Cardiac fibroblast (primary cell): ENCODE data around the gene SH2D5.

Source experiments
- DNase-seq, 2 donors: peaks; one replicate each; pipeline versions ENCODE4 v3.0.0 to v3.0.0-alpha.2; 2010; ENCODE audit warnings: low read depth in 2 of 2
- H3K4me3 ChIP-seq, 2 donors: replicated peaks in 1 of 2; 1 replicate in 1 of 2; 2 replicates in 1 of 2; pipeline ENCODE4 v1.5.1; 2011; ENCODE audit warnings: low read depth in 2 of 2, low read length in 2 of 2, mild to moderate bottlenecking in 2 of 2, moderate library complexity in 1 of 2
- TF ChIP-seq, protein P1 (sequence below): IDR thresholded peaks from one replicate; pipeline ENCODE4 v1.5.1; 2011; ENCODE audit warnings: low read depth, mild to moderate bottlenecking, low read length, inconsistent platforms

SH2D5 gene

DNA sequence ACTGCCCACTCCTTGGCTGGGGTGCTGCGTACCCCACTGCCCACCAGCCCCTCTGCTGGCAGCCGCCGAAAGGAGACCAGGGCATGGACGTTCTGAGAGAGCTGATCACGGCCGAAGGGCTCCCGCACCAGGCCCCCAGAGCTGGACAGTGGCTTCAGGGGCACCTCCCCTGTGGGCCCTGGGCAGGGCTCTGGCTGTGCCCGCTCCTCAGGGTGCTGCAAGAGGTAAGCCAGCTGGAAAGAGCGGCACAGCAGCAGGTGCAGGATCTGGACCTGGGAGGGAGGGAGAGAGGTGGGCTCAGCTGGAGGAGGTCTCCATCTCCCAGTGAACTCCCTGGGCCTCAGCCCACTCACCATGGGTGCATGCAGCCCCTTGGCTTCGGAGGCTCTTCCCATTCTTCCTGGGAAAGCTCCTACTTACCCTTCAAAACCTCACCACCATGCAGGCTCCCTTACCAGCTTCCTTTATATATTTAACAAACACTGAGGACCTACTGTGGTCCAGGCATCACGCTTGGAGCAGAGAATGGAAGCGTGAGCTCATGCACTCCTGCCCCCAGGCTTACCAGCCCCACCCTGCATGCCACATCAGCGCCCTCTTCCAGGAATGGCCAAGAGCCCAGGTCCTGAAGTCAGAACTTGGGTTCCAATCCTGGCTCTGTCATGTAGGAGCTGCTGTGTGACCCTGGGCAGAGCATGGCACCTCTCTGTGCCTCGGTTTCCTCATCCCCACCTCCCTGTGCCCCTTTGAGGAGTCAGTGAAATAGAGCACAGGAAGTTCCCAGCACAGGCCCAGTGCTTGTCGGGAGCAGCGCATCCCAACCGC, 7.9 kb downstream of the SH2D5 start:
- no peak overlapping the region for H3K4me3 ChIP-seq
- no peak for DNase-seq
- TF ChIP-seq, protein P1, sequence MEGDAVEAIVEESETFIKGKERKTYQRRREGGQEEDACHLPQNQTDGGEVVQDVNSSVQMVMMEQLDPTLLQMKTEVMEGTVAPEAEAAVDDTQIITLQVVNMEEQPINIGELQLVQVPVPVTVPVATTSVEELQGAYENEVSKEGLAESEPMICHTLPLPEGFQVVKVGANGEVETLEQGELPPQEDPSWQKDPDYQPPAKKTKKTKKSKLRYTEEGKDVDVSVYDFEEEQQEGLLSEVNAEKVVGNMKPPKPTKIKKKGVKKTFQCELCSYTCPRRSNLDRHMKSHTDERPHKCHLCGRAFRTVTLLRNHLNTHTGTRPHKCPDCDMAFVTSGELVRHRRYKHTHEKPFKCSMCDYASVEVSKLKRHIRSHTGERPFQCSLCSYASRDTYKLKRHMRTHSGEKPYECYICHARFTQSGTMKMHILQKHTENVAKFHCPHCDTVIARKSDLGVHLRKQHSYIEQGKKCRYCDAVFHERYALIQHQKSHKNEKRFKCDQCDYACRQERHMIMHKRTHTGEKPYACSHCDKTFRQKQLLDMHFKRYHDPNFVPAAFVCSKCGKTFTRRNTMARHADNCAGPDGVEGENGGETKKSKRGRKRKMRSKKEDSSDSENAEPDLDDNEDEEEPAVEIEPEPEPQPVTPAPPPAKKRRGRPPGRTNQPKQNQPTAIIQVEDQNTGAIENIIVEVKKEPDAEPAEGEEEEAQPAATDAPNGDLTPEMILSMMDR: no peak

DNA sequence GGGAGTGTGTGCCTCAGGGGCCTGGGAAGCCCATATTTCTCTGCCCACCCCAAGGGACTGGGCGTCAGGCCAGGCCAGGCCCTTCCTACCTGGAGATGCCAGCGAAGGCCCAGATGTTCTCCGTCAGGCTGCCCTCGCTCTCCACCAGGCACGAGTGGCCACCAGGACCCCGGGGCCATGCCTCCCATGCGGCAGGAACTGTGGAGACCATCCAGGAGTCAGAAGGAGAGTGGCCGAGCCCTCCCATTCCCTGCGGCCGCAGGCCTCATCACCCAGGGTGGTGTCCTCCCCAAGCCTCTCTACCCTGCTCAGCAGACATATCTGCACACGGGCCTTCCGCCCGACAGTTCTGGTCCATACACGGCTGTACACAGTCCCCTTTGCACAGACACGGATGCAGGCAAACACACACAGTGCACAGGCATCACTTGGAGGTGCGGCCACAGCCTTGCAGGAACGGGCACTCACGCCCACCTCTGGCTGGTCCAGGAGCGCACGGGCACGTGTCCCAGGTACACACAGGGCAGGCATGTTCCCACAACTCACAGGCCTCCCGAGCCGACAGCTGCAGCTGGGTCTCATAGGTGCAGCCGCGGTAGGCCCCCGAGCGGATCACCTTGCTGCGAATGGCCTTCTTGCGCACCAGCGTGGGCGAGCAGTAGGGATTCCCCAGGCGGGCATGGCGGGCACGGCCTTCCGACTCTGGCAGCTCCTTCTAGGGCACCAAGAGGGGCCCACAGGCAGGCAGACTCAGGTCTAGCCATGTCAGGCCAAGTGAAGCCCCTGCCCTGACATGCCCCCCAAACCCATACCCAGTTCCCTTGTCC, 8.8 kb downstream of the SH2D5 start:
- H3K4me3 ChIP-seq: no peak overlapping the region
- no peak for DNase-seq
- TF ChIP-seq, protein P1: no peak

DNA sequence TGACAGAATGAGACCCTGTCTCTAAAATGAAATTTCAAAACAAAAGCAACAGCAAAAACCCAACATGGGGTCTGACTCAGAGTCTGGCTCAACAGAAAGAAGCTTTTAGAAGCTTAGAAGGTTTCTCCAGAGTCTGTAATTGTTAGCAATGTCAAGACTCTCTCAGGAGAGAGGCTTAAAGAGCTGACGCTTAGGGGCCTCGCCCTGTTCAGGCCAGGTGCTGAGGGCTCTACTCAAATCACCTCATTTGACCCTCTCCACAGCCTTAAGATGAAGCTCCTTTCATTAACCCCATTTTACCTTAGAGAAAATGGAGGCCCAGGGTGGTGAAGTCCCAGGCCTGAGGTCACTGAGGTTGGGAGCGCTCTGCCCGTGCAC, 9.4 kb downstream of the SH2D5 start:
- no peak for DNase-seq
- TF ChIP-seq, protein P1: no peak
- H3K4me3 ChIP-seq: no peak overlapping the region

DNA sequence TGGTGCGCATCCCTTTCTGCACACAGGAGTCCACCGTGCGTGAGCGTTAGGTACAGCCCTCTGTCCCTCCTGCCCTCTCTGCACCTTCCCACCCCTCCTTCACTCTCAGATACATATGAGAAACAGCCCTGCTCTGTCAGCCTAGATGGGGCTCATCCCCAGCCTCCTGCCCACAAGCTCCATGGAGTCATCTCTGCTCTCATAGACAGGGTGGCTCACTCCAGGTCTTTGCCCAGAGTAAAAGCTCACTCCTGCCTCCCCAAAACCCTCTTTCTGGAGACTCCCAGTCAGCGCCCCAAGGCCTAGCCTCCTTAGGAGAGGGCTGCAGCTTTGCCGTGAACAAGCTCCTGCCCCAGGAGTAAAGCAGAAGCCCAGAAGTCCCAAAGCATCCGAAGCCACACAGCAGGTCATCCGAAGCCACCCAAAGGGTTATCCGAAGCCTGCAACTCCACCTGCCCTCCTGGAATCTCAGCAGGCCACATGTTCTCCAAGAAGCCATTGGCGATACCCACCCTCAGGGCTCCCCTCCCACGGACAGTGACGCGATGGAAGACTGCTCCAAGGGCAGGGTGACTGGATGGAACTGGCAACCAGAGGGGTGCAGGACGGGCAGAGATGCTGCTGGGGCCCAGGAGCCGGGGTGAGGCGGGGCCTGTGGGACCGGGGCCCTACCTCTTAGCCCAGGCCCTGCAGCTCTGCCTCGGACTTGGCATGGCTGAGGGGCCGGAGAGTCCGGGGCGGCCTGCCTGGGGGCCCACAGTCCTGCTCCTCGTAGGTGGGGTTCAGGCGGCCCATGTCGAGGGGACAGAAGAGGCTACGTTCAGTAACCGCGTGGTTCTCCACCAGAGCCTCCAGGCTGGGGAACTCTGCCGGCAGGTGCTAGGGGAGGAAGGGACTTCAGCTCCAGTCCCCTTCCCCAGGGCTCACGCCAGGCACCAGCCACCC, 11.1 kb downstream of the SH2D5 start:
- H3K4me3 ChIP-seq: no peak overlapping the region
- DNase-seq: no peak
- TF ChIP-seq, protein P1: no peak

DNA sequence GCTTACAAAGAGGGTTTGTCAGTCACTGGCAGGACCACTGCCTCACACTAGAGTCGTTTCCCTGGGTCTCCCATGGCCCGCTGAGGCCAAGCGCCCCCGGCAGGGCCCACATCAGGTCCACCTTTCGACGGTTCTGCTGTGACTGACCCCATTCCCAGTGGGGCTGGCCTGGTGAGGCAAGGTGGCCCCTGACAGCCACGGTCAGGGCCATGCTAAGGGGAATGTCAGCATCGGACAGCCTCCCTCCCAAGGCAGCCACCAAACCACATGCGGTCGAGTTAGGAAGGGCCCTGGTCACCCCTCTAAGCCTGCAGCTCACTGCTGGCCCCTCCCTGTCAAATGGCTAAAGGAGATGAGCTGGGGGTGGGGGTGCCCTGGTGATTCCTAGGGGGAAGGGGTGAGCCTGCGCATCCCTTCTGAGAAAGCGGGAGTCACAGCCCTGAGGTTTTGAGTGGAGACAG, 11.8 kb downstream of the SH2D5 start:
- TF ChIP-seq, protein P1: no peak
- no peak for DNase-seq
- H3K4me3 ChIP-seq: no peak overlapping the region

DNA sequence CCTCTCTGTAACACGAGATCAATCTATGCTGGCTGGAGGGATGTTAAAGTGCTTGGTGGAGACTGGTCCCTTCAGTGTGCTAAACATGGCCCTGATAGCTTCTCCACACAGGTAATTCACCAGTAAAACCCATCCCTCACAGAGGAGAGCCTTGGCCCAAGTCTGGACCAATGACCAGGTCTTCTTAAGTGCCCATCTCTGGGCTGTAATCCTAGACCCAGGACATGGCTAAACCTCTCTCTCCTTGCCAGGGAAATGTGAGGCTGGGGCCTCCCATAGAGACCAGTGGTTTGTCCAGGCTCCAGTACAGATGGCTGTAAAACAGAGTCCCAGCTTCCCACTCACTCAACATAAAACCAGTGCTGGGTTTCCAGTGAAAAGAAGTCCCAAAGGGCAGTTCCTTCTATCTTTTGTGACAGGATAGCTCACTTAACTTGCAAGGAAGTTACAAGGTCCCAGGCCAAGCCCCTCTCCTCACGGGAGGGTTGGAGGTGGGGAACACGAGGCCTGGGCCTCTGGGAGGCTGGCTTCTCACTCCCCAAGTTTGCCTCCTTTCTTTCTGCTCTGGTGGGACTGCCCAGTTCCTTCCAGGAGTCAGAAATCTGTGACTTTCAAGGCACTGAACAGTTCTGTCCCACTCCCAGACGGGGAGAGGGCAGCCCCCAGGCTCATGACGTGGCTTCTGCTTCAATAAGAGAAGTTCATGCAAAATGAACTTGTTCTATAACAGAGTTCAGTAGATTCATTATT, 12.5 kb downstream of the SH2D5 start:
- no peak for DNase-seq
- no peak overlapping the region for H3K4me3 ChIP-seq
- TF ChIP-seq, protein P1: no peak
